GM19324 (cell line): ENCODE results near the gene TTLL11.
"Not testable (repeated sequence)": the region's sequence is repeated elsewhere in the genome, so short reads cannot be mapped to it uniquely, and the experiment has no call there.

Experiments used
- ATAC-seq: cut with Tn5 transposase; IDR thresholded peaks from one replicate; pipeline ENCODE4 v1.9.1; 2021; ENCODE audit warnings: mild to moderate bottlenecking, moderate library complexity; ENCODE audit not compliant: unreplicated experiment, low FRiP score

Gene TTLL11

GRCh38 chr9:122087406-122088200 lies 5.5 kb downstream of the TTLL11 start:
- no peak for ATAC-seq

GRCh38 chr9:122086873-122087272 lies 6.2 kb downstream of the TTLL11 start:
- ATAC-seq = no peak

GRCh38 chr9:122085260-122085659 lies 7.8 kb downstream of the TTLL11 start:
- ATAC-seq = no peak

GRCh38 chr9:122084026-122084675 lies 9.0 kb downstream of the TTLL11 start:
- no peak for ATAC-seq

GRCh38 chr9:122080986-122081385 lies 12.1 kb downstream of the TTLL11 start:
- ATAC-seq = no peak

GRCh38 chr9:122078557-122078956 lies 14.6 kb downstream of the TTLL11 start:
- ATAC-seq = no peak

GRCh38 chr9:122076773-122077172 lies 16.3 kb downstream of the TTLL11 start:
- ATAC-seq = no peak

GRCh38 chr9:122076117-122076516 lies 17.0 kb downstream of the TTLL11 start:
- no peak for ATAC-seq

- ATAC-seq = no peak
Observed at GRCh38 chr9:122075135-122076030, 17.7 kb downstream of the TTLL11 start.

GRCh38 chr9:122071715-122072114 lies 21.4 kb downstream of the TTLL11 start:
- ATAC-seq = no peak

GRCh38 chr9:122070728-122071515 lies 22.2 kb downstream of the TTLL11 start:
- no peak for ATAC-seq

- ATAC-seq = not testable (repeated sequence)
Observed at GRCh38 chr9:122066680-122067079, 26.4 kb downstream of the TTLL11 start.

- ATAC-seq = no peak
Observed at GRCh38 chr9:122065923-122066629, 27.0 kb downstream of the TTLL11 start.

- no peak for ATAC-seq
Observed at GRCh38 chr9:122060481-122060880, 32.6 kb downstream of the TTLL11 start.

- ATAC-seq = no peak
Observed at GRCh38 chr9:122059955-122060324, 33.2 kb downstream of the TTLL11 start.

- no peak for ATAC-seq
Observed at GRCh38 chr9:122059214-122059954, 33.7 kb downstream of the TTLL11 start.

GRCh38 chr9:122058709-122059108 lies 34.4 kb downstream of the TTLL11 start:
- no peak for ATAC-seq

GRCh38 chr9:122058051-122058450 lies 35.1 kb downstream of the TTLL11 start:
- no peak for ATAC-seq

- no peak for ATAC-seq
Observed at GRCh38 chr9:122057211-122057610, 35.9 kb downstream of the TTLL11 start.
